DND-41 (cell line): Measurements from ENCODE around the gene SFTPA2.
"Not testable (repeated sequence)": the region's sequence is repeated elsewhere in the genome, so short reads cannot be mapped to it uniquely, and the experiment has no call there.

Experiments used
- ATAC-seq: fragments of 200-7000 bp; cut with Tn5 transposase; 3 replicates; pipeline ENCODE4 v1.9.1; 2021; ENCODE audit warnings: low read depth; ENCODE audit not compliant: insufficient read depth
- DNase-seq: peaks from one replicate; pipeline ENCODE4 v3.0.0-alpha.2; 2020
- H2AFZ ChIP-seq: 2 replicates; pipeline ENCODE4 v1.6.0; 2012; ENCODE audit warnings: low read depth, low read length
- H3K27ac ChIP-seq: 2 replicates; pipeline ENCODE4 v1.5.1; 2012; ENCODE audit warnings: low read length, inconsistent platforms
- H3K27me3 ChIP-seq: fragments of 200-600 bp; sonication (generic); 2 replicates; pipeline ENCODE4 v1.6.0; 2012; ENCODE audit warnings: low read length, mild to moderate bottlenecking, inconsistent platforms; ENCODE audit not compliant: insufficient read depth, poor library complexity
- H3K36me3 ChIP-seq: 2 replicates; pipeline ENCODE4 v1.5.1; 2012; ENCODE audit warnings: low read length, inconsistent platforms; ENCODE audit not compliant: insufficient read depth
- H3K4me1 ChIP-seq: 2 replicates; pipeline ENCODE4 v1.5.1; 2012; ENCODE audit warnings: mild to moderate bottlenecking, low read length; ENCODE audit not compliant: insufficient read depth
- H3K4me2 ChIP-seq: 2 replicates; pipeline ENCODE4 v1.6.0; 2012; ENCODE audit warnings: mild to moderate bottlenecking, moderate library complexity, low read length, inconsistent platforms; ENCODE audit not compliant: insufficient read depth
- H3K4me3 ChIP-seq, 2 experiments: fragments of 200-600 bp in 1 of 2; shearing (Covaris generic) in 1 of 2; 2 replicates each; pipeline ENCODE4 v1.5.1; 2012 to 2016; ENCODE audit warnings: inconsistent platforms in 2 of 2, low read length in 2 of 2, mild to moderate bottlenecking in 2 of 2, low read depth in 1 of 2, moderate library complexity in 1 of 2
- H3K79me2 ChIP-seq: 2 replicates; pipeline ENCODE4 v1.6.0; 2012; ENCODE audit warnings: low read length, inconsistent platforms; ENCODE audit not compliant: insufficient read depth
- H3K9ac ChIP-seq: 2 replicates; pipeline ENCODE4 v1.6.0; 2012; ENCODE audit warnings: low read depth, mild to moderate bottlenecking, inconsistent platforms, low read length, moderate library complexity
- H3K9me3 ChIP-seq: 2 replicates; pipeline ENCODE4 v1.5.1; 2012; ENCODE audit warnings: low read length, moderate library complexity, mild to moderate bottlenecking, inconsistent platforms; ENCODE audit not compliant: insufficient read depth, severe bottlenecking
- H4K20me1 ChIP-seq: 2 replicates; pipeline ENCODE4 v1.6.0; 2012; ENCODE audit warnings: low read length; ENCODE audit not compliant: insufficient read depth
- CTCF ChIP-seq: IDR thresholded peaks from 2 replicates; pipeline ENCODE4 v1.5.1; 2012; ENCODE audit warnings: borderline replicate concordance, low read length, moderate library complexity, mild to moderate bottlenecking; ENCODE audit not compliant: poor library complexity, severe bottlenecking; ENCODE audit errors: extremely low read depth
- EZH2 ChIP-seq: IDR thresholded peaks from 3 replicates; pipeline ENCODE4 v1.6.1; 2012; ENCODE audit warnings: borderline replicate concordance, low read depth, mild to moderate bottlenecking, moderate library complexity, low read length, inconsistent platforms; ENCODE audit not compliant: severe bottlenecking

SFTPA2 gene

GRCh38 chr10:79555354-79556309 lies 4.6 kb downstream of the SFTPA2 start:
- H3K36me3 ChIP-seq: no peaks in the 10 kb centered on the region
- no peak overlapping the region for H3K9ac ChIP-seq
- TF ChIP-seq EZH2 (no peak), CTCF (no peak)
- ATAC-seq: no peak
- H3K4me3 ChIP-seq: no peak overlapping the region
- no peak overlapping the region for H2AFZ ChIP-seq
- H3K4me2 ChIP-seq: no peak overlapping the region
- peaks cover 22% of the 10 kb centered on the region for H3K27me3 ChIP-seq
- no peaks in the 10 kb centered on the region for H4K20me1 ChIP-seq
- DNase-seq: no peak
- H3K79me2 ChIP-seq: no peaks in the 10 kb centered on the region
- H3K4me1 ChIP-seq: no peaks in the 10 kb centered on the region
- no peaks in the 10 kb centered on the region for H3K9me3 ChIP-seq
- H3K27ac ChIP-seq: no peak overlapping the region

GRCh38 chr10:79552143-79552542 lies 8.1 kb downstream of the SFTPA2 start:
- no peak overlapping the region for H3K27ac ChIP-seq
- no peaks in the 10 kb centered on the region for H3K4me1 ChIP-seq
- H3K4me2 ChIP-seq: no peak overlapping the region
- no peaks in the 10 kb centered on the region for H4K20me1 ChIP-seq
- ATAC-seq (no peak), DNase-seq (no peak)
- peaks cover 31% of the 10 kb centered on the region for H3K27me3 ChIP-seq
- no peaks in the 10 kb centered on the region for H3K79me2 ChIP-seq
- H2AFZ ChIP-seq: no peak overlapping the region
- no peaks in the 10 kb centered on the region for H3K36me3 ChIP-seq
- no peaks in the 10 kb centered on the region for H3K9me3 ChIP-seq
- TF ChIP-seq CTCF (no peak), EZH2 (no peak)
- H3K9ac ChIP-seq: no peak overlapping the region
- H3K4me3 ChIP-seq: no peak overlapping the region

GRCh38 chr10:79547973-79548372 lies 12.2 kb downstream of the SFTPA2 start:
- H3K4me3 ChIP-seq: no peak overlapping the region
- H3K4me2 ChIP-seq: no peak overlapping the region
- H4K20me1 ChIP-seq: no peaks in the 10 kb centered on the region
- TF ChIP-seq CTCF (no peak), EZH2 (no peak)
- no peaks in the 10 kb centered on the region for H3K9me3 ChIP-seq
- H3K36me3 ChIP-seq: no peaks in the 10 kb centered on the region
- H3K27me3 ChIP-seq: peaks cover 27% of the 10 kb centered on the region
- DNase-seq: no peak
- H3K9ac ChIP-seq: no peak overlapping the region
- no peaks in the 10 kb centered on the region for H3K4me1 ChIP-seq
- no peak for ATAC-seq
- H3K79me2 ChIP-seq: no peaks in the 10 kb centered on the region
- no peak overlapping the region for H3K27ac ChIP-seq
- H2AFZ ChIP-seq: no peak overlapping the region

GRCh38 chr10:79547128-79547527 lies 13.1 kb downstream of the SFTPA2 start:
- H2AFZ ChIP-seq, H3K27ac ChIP-seq, H3K4me3 ChIP-seq, H3K9ac ChIP-seq, H3K9me3 ChIP-seq, H3K4me2 ChIP-seq, H4K20me1 ChIP-seq, H3K4me1 ChIP-seq, H3K36me3 ChIP-seq, ATAC-seq, H3K79me2 ChIP-seq, DNase-seq: not testable (repeated sequence)
- H3K27me3 ChIP-seq: peaks cover 22% of the 10 kb centered on the region

- H2AFZ ChIP-seq, DNase-seq, H3K4me3 ChIP-seq, H3K4me2 ChIP-seq, H3K36me3 ChIP-seq, H3K79me2 ChIP-seq, H3K9me3 ChIP-seq, H4K20me1 ChIP-seq, H3K9ac ChIP-seq, ATAC-seq, H3K27ac ChIP-seq, H3K27me3 ChIP-seq, H3K4me1 ChIP-seq: not testable (repeated sequence)
These were observed 15.1 kb downstream of the SFTPA2 start for GRCh38 chr10:79544926-79545659.
